CD14-positive monocyte (primary cell): Measurements from ENCODE around the gene ADAM11. TPM values are rescaled to one million over a fixed set of nuclear protein-coding genes. Genes with fewer than 3 reads are reported as not detected.

ENCODE experiments used
- DNase-seq, 3 donors: peaks; one replicate each; pipeline ENCODE4 v3.0.0-alpha.2; 2011 to 2022
- H2AFZ ChIP-seq: 2 replicates; pipeline ENCODE4 v1.6.0; 2012; ENCODE audit warnings: mild to moderate bottlenecking, low read depth, low read length, inconsistent platforms; ENCODE audit not compliant: insufficient read depth, poor library complexity, severe bottlenecking
- H3K27ac ChIP-seq, 2 donors: 1 replicate in 1 of 2; 2 replicates in 1 of 2; pipeline ENCODE4 v1.5.1; 2012 to 2013; ENCODE audit warnings: low read length in 2 of 2, control low read depth in 1 of 2, inconsistent platforms in 1 of 2, low read depth in 1 of 2, mild to moderate bottlenecking in 1 of 2
- H3K27me3 ChIP-seq, 2 donors: one replicate each; pipeline versions ENCODE4 v1.6.0 to v1.6.1; 2011 to 2013; ENCODE audit warnings: low read length in 2 of 2; ENCODE audit not compliant: control insufficient read depth in 2 of 2, insufficient read depth in 2 of 2
- H3K36me3 ChIP-seq, 2 donors: replicated peaks in 1 of 2; 1 replicate in 1 of 2; 2 replicates in 1 of 2; pipeline versions ENCODE4 v1.5.1 to v1.6.1; 2012 to 2013; ENCODE audit warnings: low read length in 2 of 2, control low read depth in 1 of 2, inconsistent platforms in 1 of 2, mild to moderate bottlenecking in 1 of 2; ENCODE audit not compliant: insufficient read depth in 2 of 2, control insufficient read depth in 1 of 2
- H3K4me1 ChIP-seq, 2 donors: 1 replicate in 1 of 2; 2 replicates in 1 of 2; pipeline versions ENCODE4 v1.5.1 to v1.6.1; 2012 to 2013; ENCODE audit warnings: low read length in 2 of 2, control low read depth in 1 of 2, inconsistent platforms in 1 of 2, mild to moderate bottlenecking in 1 of 2, moderate library complexity in 1 of 2; ENCODE audit not compliant: insufficient read depth in 2 of 2, control insufficient read depth in 1 of 2
- H3K4me2 ChIP-seq: replicated peaks from 2 replicates; pipeline ENCODE3; 2012; ENCODE audit warnings: low read length, moderate library complexity, mild to moderate bottlenecking; ENCODE audit not compliant: poor library complexity, severe bottlenecking; ENCODE audit errors: extremely low read depth
- H3K4me3 ChIP-seq, 3 experiments: fragments of 200-600 bp in 1 of 3; sonication (generic) in 1 of 3; replicated peaks in 1 of 3; 1 replicate in 2 of 3; 2 replicates in 1 of 3; pipeline ENCODE4 v1.5.1; 2011 to 2013; ENCODE audit warnings: low read length in 3 of 3, mild to moderate bottlenecking in 3 of 3, control low read depth in 2 of 3, low read depth in 2 of 3, inconsistent platforms in 1 of 3, moderate library complexity in 1 of 3
- H3K79me2 ChIP-seq: 2 replicates; pipeline ENCODE4 v1.6.0; 2012; ENCODE audit warnings: mild to moderate bottlenecking, control low read depth, inconsistent platforms, low read length, moderate library complexity; ENCODE audit not compliant: insufficient read depth
- H3K9ac ChIP-seq: 2 replicates; pipeline ENCODE4 v1.6.0; 2017; ENCODE audit warnings: low read length, mild to moderate bottlenecking; ENCODE audit not compliant: insufficient read depth, poor library complexity, severe bottlenecking
- H3K9me3 ChIP-seq, 2 donors: replicated peaks in 1 of 2; 1 replicate in 1 of 2; 2 replicates in 1 of 2; pipeline versions ENCODE4 v1.5.1 to v1.6.1; 2012 to 2013; ENCODE audit warnings: low read length in 2 of 2, control low read depth in 1 of 2; ENCODE audit not compliant: control insufficient read depth in 1 of 2, insufficient read depth in 1 of 2
- H4K20me1 ChIP-seq: 2 replicates; pipeline ENCODE4 v1.6.0; 2012; ENCODE audit warnings: mild to moderate bottlenecking, low read length, control low read depth, moderate library complexity; ENCODE audit not compliant: insufficient read depth
- H3K27ac Mint-ChIP-seq, 7 donors: one replicate each; pipeline ENCODE4 v1.8.0; 2020; ENCODE audit warnings: mild to moderate bottlenecking in 7 of 7, mixed read lengths in 7 of 7, moderate library complexity in 6 of 7, inconsistent platforms in 2 of 7
- H3K27me3 Mint-ChIP-seq, 3 donors: one replicate each; pipeline ENCODE4 v1.8.0; 2021 to 2022; ENCODE audit warnings: low read depth in 3 of 3, mild to moderate bottlenecking in 3 of 3, mixed read lengths in 3 of 3, moderate library complexity in 3 of 3, inconsistent platforms in 1 of 3
- H3K36me3 Mint-ChIP-seq, 2 donors: one replicate each; pipeline ENCODE4 v1.8.0; 2020; ENCODE audit warnings: mixed read lengths in 2 of 2, inconsistent platforms in 1 of 2, mild to moderate bottlenecking in 1 of 2
- H3K4me1 Mint-ChIP-seq: one replicate; pipeline ENCODE4 v1.8.0; 2020; ENCODE audit warnings: mild to moderate bottlenecking, mixed read lengths
- H3K4me3 Mint-ChIP-seq, 2 donors: one replicate each; pipeline ENCODE4 v1.8.0; 2020; ENCODE audit warnings: mild to moderate bottlenecking in 2 of 2, mixed read lengths in 2 of 2, moderate library complexity in 1 of 2
- H3K9me3 Mint-ChIP-seq, 7 donors: one replicate each; pipeline ENCODE4 v1.8.0; 2020 to 2022; ENCODE audit warnings: mixed read lengths in 7 of 7, mild to moderate bottlenecking in 6 of 7, moderate library complexity in 6 of 7, inconsistent platforms in 2 of 7
- CTCF ChIP-seq: fragments of 200-600 bp; IDR thresholded peaks from one replicate; pipeline ENCODE4 v1.8.0; 2022; ENCODE audit warnings: antibody characterized with exemption, mild to moderate bottlenecking
- WGBS: methylation state at CpG from one replicate; pipeline ENCODE4 v1.1.5; 2013; ENCODE audit warnings: missing lambda C conversion rate; ENCODE audit not compliant: insufficient coverage; 5-methylcytosine and 5-hydroxymethylcytosine counted together
- intact Hi-C, 2 donors: fragments of 100-400 bp; cut with micrococcal nuclease; formaldehyde crosslinking; loops; one replicate each; pipeline versions ENCODE4 v1.15.0 to v1.15.1; 2023
- polyA plus RNA-seq, 3 donors: library from polyadenylated mRNA; depleted of rRNA in 1 of 3; unstranded in 2 of 3; stranded (reverse) in 1 of 3; fragments of 300-500 nt in 2 of 3; fragments of >200 nt in 1 of 3; fragmentation: Illumina TruSeq in 2 of 3; gene quantifications; 1 replicate in 2 of 3; 2 replicates in 1 of 3; pipeline ENCODE4 v1.2.3, GENCODE V29; 2012 to 2021

The ADAM11 gene
- polyA plus RNA-seq, 3 donors: 0.19 TPM; not detected in 2

DNA sequence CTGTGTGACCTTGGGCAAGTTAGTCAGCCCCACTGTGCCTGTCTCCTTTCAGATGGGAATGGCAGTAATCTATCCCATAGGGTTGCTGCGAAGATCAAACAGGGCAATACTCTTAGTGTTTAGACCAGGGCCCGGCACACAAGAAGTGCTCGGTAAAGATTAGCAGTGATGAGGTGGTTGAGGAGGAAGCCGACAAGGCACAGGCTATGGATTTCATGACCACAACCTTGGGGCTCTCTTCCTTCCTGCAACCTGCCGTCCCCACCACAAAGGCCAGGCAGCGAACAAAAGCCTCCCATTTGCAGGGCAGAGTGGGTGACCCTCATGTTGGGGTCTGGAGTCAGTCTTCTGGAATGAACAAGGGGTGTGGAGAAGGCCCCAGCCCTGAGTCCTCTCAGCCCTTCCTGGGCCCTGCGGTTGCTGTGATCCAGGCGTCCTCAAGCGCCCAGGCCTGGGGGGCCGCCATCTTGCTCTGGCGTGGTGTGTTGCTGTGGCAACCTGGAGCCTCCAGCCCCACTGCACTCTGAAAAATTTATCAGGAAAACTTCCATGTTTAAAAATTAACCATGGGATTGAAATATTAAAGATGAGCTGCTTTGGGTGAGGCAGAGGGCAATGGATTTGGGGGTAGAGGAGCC lies 9.8 kb downstream of the ADAM11 start:
- Histone ChIP-seq H3K9me3 (no peaks in the 10 kb centered on the region), H3K36me3 (no peaks in the 10 kb centered on the region), H3K9ac (no peak overlapping the region), H3K4me3 (no peak overlapping the region), H2AFZ (peak overlapping the region; percentile 41), H3K4me2 (no peak overlapping the region), H3K27ac (no peak overlapping the region), H3K4me1 (peaks cover 12 to 16% of the 10 kb centered on the region in 2 donors), H3K27me3 (no peaks in the 10 kb centered on the region), H3K79me2 (no peaks in the 10 kb centered on the region), H4K20me1 (no peaks in the 10 kb centered on the region)
- peak overlapping the region in 1 of 7 donors; percentile 78 for H3K27ac Mint-ChIP-seq
- 15% methylated on average over 5 of the region's 11 CpGs for WGBS
- intact Hi-C loops: no loop called here
- peaks cover 18% of the 10 kb centered on the region for H3K4me1 Mint-ChIP-seq
- H3K9me3 Mint-ChIP-seq: peaks cover 0 to 2% (median 0%) of the 10 kb centered on the region in 7 donors
- no peak for DNase-seq
- peaks cover 2 to 17% (median 9%) of the 10 kb centered on the region in 3 donors for H3K27me3 Mint-ChIP-seq
- TF ChIP-seq CTCF: no peak
- no peaks in the 10 kb centered on the region for H3K36me3 Mint-ChIP-seq
- H3K4me3 Mint-ChIP-seq: no peak overlapping the region

GRCh38 chr17:44769230-44769629 lies 10.4 kb downstream of the ADAM11 start:
- Mint-ChIP-seq H3K4me1 (peaks cover 18% of the 10 kb centered on the region), H3K36me3 (no peaks in the 10 kb centered on the region), H3K27me3 (peaks cover 3 to 20% (median 12%) of the 10 kb centered on the region in 3 donors), H3K27ac (no peak overlapping the region), H3K4me3 (no peak overlapping the region), H3K9me3 (peaks cover 0 to 2% (median 0%) of the 10 kb centered on the region in 7 donors)
- Histone ChIP-seq H3K27ac (no peak overlapping the region), H2AFZ (no peak overlapping the region), H3K4me3 (no peak overlapping the region), H4K20me1 (no peaks in the 10 kb centered on the region), H3K27me3 (no peaks in the 10 kb centered on the region), H3K36me3 (no peaks in the 10 kb centered on the region), H3K9me3 (no peaks in the 10 kb centered on the region), H3K4me2 (no peak overlapping the region), H3K4me1 (peaks cover 12 to 16% of the 10 kb centered on the region in 2 donors), H3K9ac (no peak overlapping the region), H3K79me2 (no peaks in the 10 kb centered on the region)
- TF ChIP-seq CTCF: no peak
- intact Hi-C loops: no loop called here
- DNase-seq: no peak
- WGBS: 100% methylated on average over 2 of the region's 6 CpGs
